Measurements from ENCODE around the gene EDAR. TPM values are rescaled to one million over a fixed set of nuclear protein-coding genes. Genes with fewer than 3 reads are reported as not detected.

EDAR gene
- total and polyA plus RNA-seq, 2 of the 8 experiments (the other 6 are each of a cell fraction or from before 2014, with no cell fraction given): not detected

DNA sequence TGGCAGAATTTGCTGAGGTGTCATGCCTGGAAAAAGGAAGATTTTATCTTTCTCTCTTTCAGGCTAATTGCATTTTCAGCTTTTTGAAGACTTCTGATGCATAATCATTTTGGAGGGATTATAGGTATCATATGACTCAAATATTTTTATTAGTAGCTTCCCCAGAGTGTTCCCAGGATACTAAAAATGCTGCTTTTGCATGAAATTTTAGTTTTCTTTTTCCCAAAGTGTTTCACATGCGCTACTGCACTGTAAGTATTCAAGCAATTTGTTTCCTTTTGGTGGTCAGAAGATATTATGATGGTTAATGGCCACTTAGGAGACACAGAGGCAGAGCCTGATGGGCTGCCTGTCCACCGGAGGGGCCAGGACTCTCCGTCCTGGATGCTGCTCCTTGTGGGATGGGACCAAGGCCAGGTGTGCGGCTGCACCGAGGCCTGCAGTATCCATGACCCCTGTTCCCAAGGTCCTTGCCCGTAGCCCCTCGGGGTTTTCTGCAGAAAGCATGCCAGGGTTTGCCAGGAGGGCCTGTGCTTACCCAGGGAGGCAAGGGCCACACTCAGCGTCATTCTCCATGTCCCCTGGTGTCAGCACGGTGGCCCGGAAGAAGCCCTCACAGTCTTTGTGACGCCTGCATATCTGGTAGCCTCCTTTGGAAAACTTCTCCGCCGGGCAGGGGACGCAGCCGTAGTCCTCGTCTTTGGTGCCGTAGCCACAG is 60.2 kb downstream of the EDAR start:
- H2BK120ac ChIP-seq (replicated peaks; ENCODE audit: low read depth, low read length): no peak overlapping the region
- 86% methylated on average over 17 of the region's 17 CpGs; no CpG with 5 or more reads in 1 of the 2 experiments for WGBS, 2 experiments (ENCODE audit: extremely low coverage in 1 of 2, insufficient coverage in 1 of 2, insufficient read length in 1 of 2, insufficient replicate concordance in 2 of 2, low coverage in 1 of 2, low lambda C conversion rate in 2 of 2, missing lambda C conversion rate in 1 of 2)
- ChIA-PET POLR2A (ENCODE audit: partially characterized antibody) (no interaction called here), CTCF (ENCODE audit: partially characterized antibody) (interaction anchor here (0.6 to 4.0 kb wide), 23 partner anchors 12 to 578 kb away, joined by 3 to 38 read pairs (median 4); no protein-coding TSS in a partner anchor)
- H3K79me2 ChIP-seq (ENCODE audit: control insufficient read depth in 1 of 2, insufficient read depth in 2 of 2, low read length in 2 of 2): no peaks in the 10 kb centered on the region
- no peak overlapping the region for H2AFZ ChIP-seq (ENCODE audit: low read length)
- H3K14ac ChIP-seq (ENCODE audit: insufficient read length): no peak overlapping the region
- no peaks in the 10 kb centered on the region for H3K9me3 ChIP-seq (ENCODE audit: insufficient read depth in 2 of 2, low read depth in 1 of 2, low read length in 1 of 2)
- H3K4me2 ChIP-seq (ENCODE audit: insufficient read depth in 1 of 2, low read depth in 2 of 2, low read length in 2 of 2): no peak overlapping the region
- no peak overlapping the region for H3K23ac ChIP-seq (ENCODE audit: insufficient read length)
- no peak overlapping the region for H3K9ac ChIP-seq (replicated peaks in 1 of 4; ENCODE audit: extremely low read depth in 1 of 4, low read depth in 3 of 4, low read length in 3 of 4)
- H3K27ac ChIP-seq (ENCODE audit: low read depth, low read length): no peak overlapping the region
- H3K4me1 ChIP-seq (replicated peaks in 1 of 4; ENCODE audit: control insufficient read depth in 3 of 4, insufficient read depth in 4 of 4, low read length in 3 of 4): peaks cover 0 to 7% (median 0%) of the 10 kb centered on the region in 4 experiments; a peak in 4 of 7 replicates
- H2AK5ac ChIP-seq (ENCODE audit: low read depth, low read length): no peak overlapping the region
- H3K4me3 ChIP-seq (ENCODE audit: extremely low read depth in 1 of 4, insufficient read depth in 2 of 4, low read depth in 3 of 4, low read length in 4 of 4): no peak overlapping the region
- H4K8ac ChIP-seq (ENCODE audit: extremely low read depth, insufficient read depth, low read length): peak overlapping the region; percentile 11
- H3K18ac ChIP-seq (ENCODE audit: extremely low read depth, low read length): no peak overlapping the region
- H3K4ac ChIP-seq (replicated peaks; ENCODE audit: insufficient read length, low read depth, low read length): no peak overlapping the region
- no peak overlapping the region for H3K56ac ChIP-seq (replicated peaks; ENCODE audit: insufficient read length, low read depth, low read length)
- H3K23me2 ChIP-seq (ENCODE audit: low read depth, low read length): no peaks in the 10 kb centered on the region
- no peak overlapping the region for H2BK20ac ChIP-seq (ENCODE audit: low read length)
- no peaks in the 10 kb centered on the region for H4K20me1 ChIP-seq (replicated peaks in 1 of 2; ENCODE audit: control insufficient read depth in 1 of 2, insufficient read depth in 2 of 2, low read length in 2 of 2)
- H2BK5ac ChIP-seq (ENCODE audit: low read depth, low read length): no peak overlapping the region
- no peak for DNase-seq (ENCODE audit: low read depth in 1 of 2, low spot score in 2 of 2)
- H2BK12ac ChIP-seq (ENCODE audit: low read depth, low read length): no peak overlapping the region
- no peak for FAIRE-seq
- no peaks in the 10 kb centered on the region for H3K27me3 ChIP-seq (replicated peaks in 1 of 4; ENCODE audit: control insufficient read depth in 3 of 4, extremely low read depth in 1 of 4, insufficient read depth in 3 of 4, low read length in 3 of 4)
- no peak overlapping the region for H4K5ac ChIP-seq (ENCODE audit: insufficient read length, low read depth, low read length)
- no peak overlapping the region for H2BK15ac ChIP-seq (ENCODE audit: low read length)
- no peak overlapping the region for H4K91ac ChIP-seq (replicated peaks; ENCODE audit: insufficient read length, low read length)
- no peaks in the 10 kb centered on the region for H3K79me1 ChIP-seq (ENCODE audit: low read depth, low read length)
- H3K36me3 ChIP-seq (ENCODE audit: control insufficient read depth in 2 of 4, insufficient read depth in 4 of 4, low read length in 3 of 4): no peaks in the 10 kb centered on the region
- no peak for TF ChIP-seq FOSL1 (IDR thresholded peaks at IDR 0.05; ENCODE audit: insufficient read depth, low read depth, low read length)
- TF ChIP-seq CHD1 (IDR thresholded peaks at IDR 0.05; ENCODE audit: low read depth, low read length): no peak
- TF ChIP-seq RNF2 (IDR thresholded peaks at IDR 0.05; ENCODE audit: borderline replicate concordance, low read depth, low read length, missing control alignments, poor library complexity, severe bottlenecking): no peak
- no peak for TF ChIP-seq ZNF274 (IDR thresholded peaks at IDR 0.05; ENCODE audit: borderline replicate concordance, extremely low read depth, low read length)
- no peak for TF ChIP-seq GABPA (IDR thresholded peaks at IDR 0.05; ENCODE audit: borderline replicate concordance, insufficient read depth, low read length)
- no peak for TF ChIP-seq SP1 (IDR thresholded peaks at IDR 0.05; ENCODE audit: low read depth, low read length)
- no peak for TF ChIP-seq HDAC6 (IDR thresholded peaks at IDR 0.05; ENCODE audit: low read depth, low read length)
- TF ChIP-seq, protein P1, sequence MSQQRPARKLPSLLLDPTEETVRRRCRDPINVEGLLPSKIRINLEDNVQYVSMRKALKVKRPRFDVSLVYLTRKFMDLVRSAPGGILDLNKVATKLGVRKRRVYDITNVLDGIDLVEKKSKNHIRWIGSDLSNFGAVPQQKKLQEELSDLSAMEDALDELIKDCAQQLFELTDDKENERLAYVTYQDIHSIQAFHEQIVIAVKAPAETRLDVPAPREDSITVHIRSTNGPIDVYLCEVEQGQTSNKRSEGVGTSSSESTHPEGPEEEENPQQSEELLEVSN (IDR thresholded peaks at IDR 0.05): no peak
- no peak for TF ChIP-seq NRF1 (IDR thresholded peaks at IDR 0.05; ENCODE audit: low read depth, low read length)
- TF ChIP-seq MAFK (IDR thresholded peaks at IDR 0.05; ENCODE audit: low read depth, low read length): no peak

All from H1 (cell line).